ENCODE data around the gene ZMAT2. TPM values are rescaled to one million over a fixed set of nuclear protein-coding genes. Genes with fewer than 3 reads are reported as not detected.

ZMAT2 gene
- total and polyA plus RNA-seq, 10 of the 15 experiments (the other 5 are each of a cell fraction or from before 2014, with no cell fraction given): 28.1 to 102 (median 42.9) TPM

- peak; percentile 70 to 98; a peak in 2 of 4 replicates for TF ChIP-seq ETV6 (conservative IDR thresholded peaks at IDR 0.05 in 1 of 2, IDR thresholded peaks at IDR 0.05 in 1 of 2; ENCODE audit: borderline replicate concordance in 1 of 2, low read depth in 1 of 2)
- peak; percentile 70 for TF ChIP-seq MAX (IDR thresholded peaks at IDR 0.05; ENCODE audit: low read depth, low read length)
- TF ChIP-seq NR2F1 (conservative IDR thresholded peaks at IDR 0.05): 0 out of 2 replicates have a peak, but pooled peaks have one; percentile 42
- peak; percentile 70 for TF ChIP-seq E4F1 (IDR thresholded peaks at IDR 0.05; ENCODE audit: borderline replicate concordance, partially characterized antibody)
- TF ChIP-seq FOXK2 (IDR thresholded peaks at IDR 0.05): no peak
- no peak for TF ChIP-seq HDAC2 (IDR thresholded peaks at IDR 0.05)
- TF ChIP-seq IRF4 (IDR thresholded peaks at IDR 0.05; ENCODE audit: low read depth, low read length): 0 out of 2 replicates have a peak, but pooled peaks have one; percentile 10
- peak; percentile 75 for TF ChIP-seq YY1 (IDR thresholded peaks at IDR 0.05; ENCODE audit: low read depth, low read length)
- no peak for TF ChIP-seq ZBTB33 (IDR thresholded peaks at IDR 0.05)
- TF ChIP-seq SRF (IDR thresholded peaks at IDR 0.05; ENCODE audit: low read depth in 2 of 2, low read length in 2 of 2): peak in 1 of 2 experiments; percentile 62; a peak in 1 of 4 replicates
- no peak for TF ChIP-seq CBX5 (IDR thresholded peaks at IDR 0.05; ENCODE audit: low read depth)
- peak; percentile 77; the same call in 1 of the 2 replicates for TF ChIP-seq SMAD5 (IDR thresholded peaks at IDR 0.05; ENCODE audit: low read depth)
- TF ChIP-seq MEF2A (IDR thresholded peaks at IDR 0.05; ENCODE audit: insufficient read depth, low read depth, low read length): no peak
- no peak for TF ChIP-seq ZZZ3 (IDR thresholded peaks at IDR 0.05; ENCODE audit: control insufficient read depth, insufficient read length, low read depth)
- TF ChIP-seq, protein P1, sequence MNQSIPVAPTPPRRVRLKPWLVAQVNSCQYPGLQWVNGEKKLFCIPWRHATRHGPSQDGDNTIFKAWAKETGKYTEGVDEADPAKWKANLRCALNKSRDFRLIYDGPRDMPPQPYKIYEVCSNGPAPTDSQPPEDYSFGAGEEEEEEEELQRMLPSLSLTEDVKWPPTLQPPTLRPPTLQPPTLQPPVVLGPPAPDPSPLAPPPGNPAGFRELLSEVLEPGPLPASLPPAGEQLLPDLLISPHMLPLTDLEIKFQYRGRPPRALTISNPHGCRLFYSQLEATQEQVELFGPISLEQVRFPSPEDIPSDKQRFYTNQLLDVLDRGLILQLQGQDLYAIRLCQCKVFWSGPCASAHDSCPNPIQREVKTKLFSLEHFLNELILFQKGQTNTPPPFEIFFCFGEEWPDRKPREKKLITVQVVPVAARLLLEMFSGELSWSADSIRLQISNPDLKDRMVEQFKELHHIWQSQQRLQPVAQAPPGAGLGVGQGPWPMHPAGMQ (IDR thresholded peaks at IDR 0.05; ENCODE audit: borderline replicate concordance): no peak; the same call in 1 of the 2 replicates
- peak; percentile 98 for TF ChIP-seq POLR2A (IDR thresholded peaks at IDR 0.05; ENCODE audit: low read depth, low read length)
- 0 out of 2 replicates have a peak, but pooled peaks have one; percentile 27 for TF ChIP-seq TCF3 (IDR thresholded peaks at IDR 0.05; ENCODE audit: borderline replicate concordance, insufficient read depth, low read depth, low read length)
- TF ChIP-seq MTA2 (IDR thresholded peaks at IDR 0.05; ENCODE audit: low read depth): 0 out of 2 replicates have a peak, but pooled peaks have one; percentile 30
- peak; percentile 68 for TF ChIP-seq ZBTB11 (CRISPR knock-in tag; IDR thresholded peaks at IDR 0.05)
- peak; percentile 32; the same call in 1 of the 2 replicates for TF ChIP-seq LARP7 (IDR thresholded peaks at IDR 0.05)
- TF ChIP-seq TCF7 (IDR thresholded peaks at IDR 0.05; ENCODE audit: borderline replicate concordance): no peak
Observed at GRCh38 chr5:140664359-140665119, 35.7 kb upstream of the ZMAT2 start, which contains the start of gene WDR55 (continued).
